Measurements from ENCODE around the gene KLHDC4. TPM values are rescaled to one million over a fixed set of nuclear protein-coding genes. Genes with fewer than 3 reads are reported as not detected.

Gene KLHDC4
- total RNA-seq, 1 donor from 2014 or later, result 29.8 TPM

GRCh38 chr16:87725596-87726235, 40.1 kb downstream of the KLHDC4 start:
- TF ChIP-seq EZH2 (IDR thresholded peaks at IDR 0.05; ENCODE audit: insufficient read depth, low read length), result no peak
- no peak for TF ChIP-seq CTCF (IDR thresholded peaks at IDR 0.05; ENCODE audit: insufficient read depth, low read depth, low read length)
- H3K4me1 Mint-ChIP-seq (ENCODE audit: low read depth, unreplicated experiment), result peaks cover 47% of the 10 kb centered on the region
- Histone ChIP-seq H3K36me3 (ENCODE audit: insufficient read depth, low read length) (no peaks in the 10 kb centered on the region), H3K4me2 (ENCODE audit: low read length) (no peak overlapping the region), H3K9me3 (ENCODE audit: insufficient read depth, low read depth, low read length) (no peaks in the 10 kb centered on the region), H3K79me2 (ENCODE audit: insufficient read depth, low read length) (peaks cover 5% of the 10 kb centered on the region), H3K4me1 (ENCODE audit: insufficient read depth, low read length) (peaks cover 28% of the 10 kb centered on the region), H3K27me3 (ENCODE audit: insufficient read depth, low read length) (no peaks in the 10 kb centered on the region), H2AFZ (ENCODE audit: low read depth, low read length) (no peak overlapping the region), H3K27ac (ENCODE audit: low read depth, low read length) (no peak overlapping the region), H4K20me1 (ENCODE audit: insufficient read depth, low read length) (peaks cover 41% of the 10 kb centered on the region), H3K9ac (ENCODE audit: low read length) (no peak overlapping the region), H3K4me3 (ENCODE audit: insufficient read depth, low read depth, low read length) (no peak overlapping the region)
- H3K4me3 Mint-ChIP-seq (ENCODE audit: unreplicated experiment), result peak overlapping the region; percentile 57
- FAIRE-seq, result no peak
- no peaks in the 10 kb centered on the region for H3K9me3 Mint-ChIP-seq (ENCODE audit: unreplicated experiment)
- no peaks in the 10 kb centered on the region for H3K27me3 Mint-ChIP-seq (ENCODE audit: low read depth, unreplicated experiment)
- DNase-seq (ENCODE audit: low read depth), result peak; percentile 74
- H3K27ac Mint-ChIP-seq (ENCODE audit: unreplicated experiment), result peak overlapping the region; percentile 80
- peaks cover 46% of the 10 kb centered on the region for H3K36me3 Mint-ChIP-seq (ENCODE audit: low read depth, unreplicated experiment)

GRCh38 chr16:87724490-87725291, 41.1 kb downstream of the KLHDC4 start:
- FAIRE-seq (no peak), DNase-seq (ENCODE audit: low read depth) (no peak)
- Histone ChIP-seq H3K9ac (ENCODE audit: low read length) (no peak overlapping the region), H4K20me1 (ENCODE audit: insufficient read depth, low read length) (peaks cover 45% of the 10 kb centered on the region), H3K27ac (ENCODE audit: low read depth, low read length) (no peak overlapping the region), H3K4me1 (ENCODE audit: insufficient read depth, low read length) (peaks cover 28% of the 10 kb centered on the region), H3K27me3 (ENCODE audit: insufficient read depth, low read length) (no peaks in the 10 kb centered on the region), H3K4me2 (ENCODE audit: low read length) (no peak overlapping the region), H3K79me2 (ENCODE audit: insufficient read depth, low read length) (peaks cover 11% of the 10 kb centered on the region), H2AFZ (ENCODE audit: low read depth, low read length) (no peak overlapping the region), H3K9me3 (ENCODE audit: insufficient read depth, low read depth, low read length) (no peaks in the 10 kb centered on the region), H3K4me3 (ENCODE audit: insufficient read depth, low read depth, low read length) (no peak overlapping the region), H3K36me3 (ENCODE audit: insufficient read depth, low read length) (no peaks in the 10 kb centered on the region)
- TF ChIP-seq EZH2 (IDR thresholded peaks at IDR 0.05; ENCODE audit: insufficient read depth, low read length), result no peak
- TF ChIP-seq CTCF (IDR thresholded peaks at IDR 0.05; ENCODE audit: insufficient read depth, low read depth, low read length), result no peak
- peaks cover 47% of the 10 kb centered on the region for H3K4me1 Mint-ChIP-seq (ENCODE audit: low read depth, unreplicated experiment)
- H3K27ac Mint-ChIP-seq (ENCODE audit: unreplicated experiment), result peak overlapping the region; percentile 80
- H3K4me3 Mint-ChIP-seq (ENCODE audit: unreplicated experiment), result peak overlapping the region; percentile 68
- H3K9me3 Mint-ChIP-seq (ENCODE audit: unreplicated experiment), result no peaks in the 10 kb centered on the region
- H3K36me3 Mint-ChIP-seq (ENCODE audit: low read depth, unreplicated experiment), result peaks cover 44% of the 10 kb centered on the region
- H3K27me3 Mint-ChIP-seq (ENCODE audit: low read depth, unreplicated experiment), result no peaks in the 10 kb centered on the region

Data from astrocyte (in vitro differentiated cells and primary cell).